ENCODE measurements around the gene CFAP65.

GRCh38 chr2:219003979-219004378 is 37.3 kb downstream of the CFAP65 start:
- TF ChIP-seq CTCF (IDR thresholded peaks at IDR 0.05) (no peak), POLR2A (IDR thresholded peaks at IDR 0.05) (no peak)
